HG03520 (cell line): ENCODE measurements around the gene SDC4.
A peak's percentile ranks its signal among the peaks of the same experiment; 100 is the strongest.
"Not testable (repeated sequence)": the region's sequence is repeated elsewhere in the genome, so short reads cannot be mapped to it uniquely, and the experiment has no call there.

ENCODE experiments used
- ATAC-seq: cut with Tn5 transposase; IDR thresholded peaks from one replicate; pipeline ENCODE4 v1.9.1; 2021; ENCODE audit warnings: mild to moderate bottlenecking, moderate library complexity; ENCODE audit not compliant: unreplicated experiment

Gene SDC4

DNA sequence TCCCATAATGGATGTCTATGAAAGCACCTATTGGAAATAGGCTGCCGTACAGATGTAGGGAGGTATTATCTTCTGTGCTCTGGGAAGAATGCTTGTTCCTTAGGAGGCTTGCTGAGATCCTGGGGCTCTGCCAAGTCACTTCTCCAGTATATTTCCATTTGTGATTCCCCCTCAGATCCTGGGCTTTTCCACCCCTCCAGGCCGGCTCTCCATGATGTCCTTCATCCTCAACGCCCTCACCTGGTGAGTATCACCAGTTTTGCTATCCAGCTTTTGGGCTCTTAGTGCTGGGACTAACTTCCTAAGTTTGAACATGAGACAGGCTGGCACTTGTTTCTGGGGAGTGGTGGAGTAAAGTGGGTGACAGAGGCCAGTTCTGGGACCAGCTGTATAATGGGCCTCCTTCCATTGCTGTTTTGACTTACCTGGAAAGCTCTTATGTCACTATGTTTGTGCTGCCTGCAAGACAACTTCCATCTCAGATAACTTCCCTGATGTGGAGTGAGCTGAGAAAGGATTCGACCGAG, 17.3 kb upstream of the SDC4 start:
- ATAC-seq: no peak

DNA sequence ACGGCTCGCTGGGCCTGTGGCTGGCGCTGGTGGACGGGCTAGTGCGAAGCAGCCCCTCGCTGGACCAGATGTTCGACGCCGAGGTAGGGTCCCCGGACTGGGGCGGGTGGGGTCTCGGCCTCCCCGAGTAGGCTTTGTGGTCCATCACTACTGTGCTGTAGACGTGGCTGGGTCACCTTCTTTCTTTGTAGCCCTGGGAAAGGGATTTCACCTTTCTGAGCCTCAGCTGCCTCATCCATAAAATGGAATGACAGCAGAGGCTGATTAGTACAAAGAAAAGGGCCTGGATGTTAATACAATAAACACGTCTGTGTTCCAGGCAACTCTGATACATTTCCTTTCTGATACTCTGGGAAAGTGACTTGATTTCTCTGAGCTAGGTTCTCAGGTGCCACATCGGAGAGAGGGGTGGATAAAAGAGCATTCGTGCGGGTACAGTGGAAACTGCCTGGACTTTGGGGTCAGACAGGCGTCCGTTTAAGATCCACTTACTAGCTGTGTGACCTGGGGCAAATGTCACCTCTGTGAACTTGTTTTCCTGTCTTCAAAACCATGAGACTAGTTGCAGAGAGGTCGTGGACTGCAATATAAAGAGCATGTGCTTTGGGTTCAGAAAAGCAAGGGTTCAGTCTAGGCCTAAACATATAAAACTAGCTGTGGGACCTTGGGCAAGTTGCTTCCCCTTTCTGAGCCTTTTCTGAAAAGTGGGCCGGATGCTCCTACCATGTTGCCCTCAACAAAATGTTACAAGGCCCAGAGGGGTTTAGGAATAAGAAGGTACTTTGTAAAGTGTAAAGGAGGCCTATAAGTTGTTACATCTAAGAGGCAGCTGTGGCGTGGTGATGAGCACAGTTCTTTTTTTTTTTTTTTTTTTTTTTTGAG, 15.6 kb upstream of the SDC4 start:
- peak; percentile 1 for ATAC-seq

DNA sequence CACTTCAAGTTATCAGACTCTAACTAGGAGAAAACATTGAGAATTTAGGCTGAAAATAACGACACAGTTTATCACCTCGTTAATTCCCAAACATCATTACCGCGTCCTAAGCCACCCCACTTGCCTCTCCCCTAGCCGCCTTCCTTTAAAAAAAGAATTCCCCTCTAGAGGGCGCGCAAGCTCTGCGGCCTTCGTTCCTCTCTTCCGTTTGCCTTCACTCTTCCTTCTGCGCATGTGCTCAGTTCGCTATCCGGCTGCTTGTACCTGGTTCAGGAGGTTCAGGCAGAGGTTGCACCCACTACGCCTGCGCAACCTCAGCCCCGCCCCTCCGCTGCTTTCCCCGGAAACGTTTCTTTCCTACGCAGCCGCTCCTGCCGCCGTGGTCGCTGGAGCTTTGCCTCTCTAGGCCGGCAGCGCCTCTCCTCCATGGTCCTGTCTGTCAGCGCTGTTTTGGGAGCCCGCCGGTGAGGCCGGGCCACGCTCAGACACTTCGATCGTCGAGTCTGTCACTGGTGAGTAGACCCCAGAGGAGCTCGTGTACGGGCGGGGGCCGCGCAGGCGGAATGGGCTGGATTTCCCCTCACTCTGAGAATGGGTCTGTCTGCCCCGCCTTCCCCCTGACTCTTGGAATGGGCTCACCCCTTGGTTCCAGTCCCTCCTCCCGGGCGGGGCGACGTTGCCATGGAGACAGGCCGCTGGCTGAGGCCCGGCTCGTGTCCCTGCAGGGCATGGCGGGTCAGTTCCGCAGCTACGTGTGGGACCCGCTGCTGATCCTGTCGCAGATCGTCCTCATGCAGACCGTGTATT, 14.8 kb upstream of the SDC4 start, which contains the start of gene SYS1:
Gene SYS1, plus strand, starts transcription at position 353 of the 807 bp plus-strand sequence. Its CDS starts 376 bp downstream, at position 729.
- peak; percentile 86 for ATAC-seq

DNA sequence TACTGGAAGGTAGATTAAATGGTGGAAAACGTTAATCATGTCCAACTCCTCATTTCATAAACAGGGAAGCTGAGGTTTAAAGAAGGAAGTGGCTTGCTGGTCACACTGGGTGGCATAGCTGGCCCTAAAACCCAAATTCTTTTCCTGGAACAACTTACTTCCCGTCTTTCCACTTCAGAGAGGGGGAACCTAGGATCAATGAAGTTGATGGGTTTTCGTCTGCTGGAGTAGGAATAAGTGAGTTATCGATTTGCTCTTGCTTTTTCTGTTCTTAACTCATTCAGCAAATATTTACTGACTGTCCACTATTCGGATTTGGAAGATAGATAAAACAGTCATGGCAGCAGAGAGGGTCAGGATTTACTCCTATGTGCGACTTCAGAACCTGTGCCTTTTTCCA, 13.6 kb upstream of the SDC4 start:
- no peak for ATAC-seq

DNA sequence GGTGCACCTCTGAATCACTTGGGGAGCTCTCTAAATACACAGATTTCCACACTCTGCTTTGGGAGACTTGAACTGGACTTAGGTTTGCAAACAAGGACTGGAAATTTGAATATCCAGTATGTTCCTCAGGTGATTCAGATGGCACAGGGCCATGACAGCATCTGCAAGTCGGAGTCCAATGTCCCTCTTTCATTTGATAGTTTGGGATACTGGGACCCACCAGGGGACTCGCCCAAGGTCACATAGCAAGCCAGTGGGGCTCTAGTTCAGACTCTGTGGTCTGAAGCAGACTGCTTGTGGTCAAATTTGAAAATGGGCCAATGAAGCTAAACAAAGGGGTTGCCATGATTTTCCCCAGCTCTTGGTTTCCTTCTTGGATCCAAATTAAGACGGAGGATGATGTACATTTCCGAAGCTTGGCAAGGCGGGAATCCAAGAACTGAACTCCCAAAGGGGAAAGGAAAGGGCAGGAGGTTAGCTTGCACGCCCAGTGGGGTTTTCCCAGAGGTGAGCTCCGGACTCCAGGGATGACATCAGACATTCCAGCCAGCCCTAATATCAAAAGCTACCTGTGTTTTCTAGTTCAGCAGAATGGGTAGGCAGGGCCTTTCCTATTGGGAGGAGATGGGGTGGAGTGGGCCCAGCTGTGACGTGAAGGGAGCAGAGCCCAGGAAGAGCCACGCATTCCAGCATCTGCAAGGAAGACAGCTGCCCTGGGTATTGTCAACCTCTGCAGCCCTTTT, 11.4 kb upstream of the SDC4 start:
- ATAC-seq: no peak

DNA sequence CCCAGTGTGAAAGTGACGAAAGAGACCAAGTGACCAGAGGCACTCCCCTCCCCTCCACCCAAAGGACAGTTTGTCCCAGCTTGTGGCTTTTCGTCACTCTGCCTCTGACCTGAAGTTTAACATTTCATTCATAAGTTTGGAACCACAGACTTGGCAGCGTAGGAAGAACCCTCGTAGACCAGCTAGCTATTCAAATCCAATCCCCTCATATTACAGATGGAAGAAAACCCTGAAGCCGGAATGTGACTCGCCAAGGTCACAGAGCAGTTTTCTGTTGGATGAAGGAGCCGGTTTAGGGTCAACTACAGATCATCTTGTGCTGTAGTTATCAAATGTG, 10.8 kb upstream of the SDC4 start:
- no peak for ATAC-seq

DNA sequence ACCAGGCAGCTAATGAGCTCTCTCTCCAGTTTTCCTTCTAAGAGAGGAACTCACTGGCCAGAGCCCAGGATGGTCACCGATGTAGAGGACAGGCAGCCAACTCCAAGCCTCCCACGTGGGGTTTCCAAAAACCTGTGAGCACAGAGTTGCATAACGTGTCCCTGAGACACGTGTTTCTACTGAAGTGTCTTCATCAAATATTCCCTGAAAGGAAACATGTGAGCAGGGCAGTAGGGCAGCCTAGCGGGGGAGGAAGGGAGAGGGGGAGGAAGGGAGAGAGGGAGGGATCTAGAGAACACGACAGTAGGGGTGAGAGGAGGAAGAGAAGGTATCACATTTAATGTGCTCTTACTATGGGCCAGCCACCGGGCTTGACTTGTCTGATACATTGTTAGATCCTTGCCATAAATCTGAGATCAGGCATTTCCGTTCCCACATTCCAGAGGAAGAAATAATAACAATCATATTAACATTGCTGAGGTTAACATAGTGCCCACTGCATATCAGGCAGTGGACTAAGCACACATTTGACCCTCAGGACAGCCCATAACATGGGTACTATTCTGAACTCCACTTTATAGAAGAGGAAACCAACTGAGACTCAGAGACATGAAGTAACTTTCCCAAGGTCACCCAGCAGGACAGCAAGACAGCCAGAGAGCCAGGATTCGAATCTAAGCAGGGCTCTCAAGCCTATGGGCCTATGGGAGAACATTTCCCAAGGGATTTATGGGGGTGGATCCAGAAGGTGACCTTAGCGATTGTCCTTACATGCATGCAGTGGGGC, 10.3 kb upstream of the SDC4 start:
- ATAC-seq: no peak

DNA sequence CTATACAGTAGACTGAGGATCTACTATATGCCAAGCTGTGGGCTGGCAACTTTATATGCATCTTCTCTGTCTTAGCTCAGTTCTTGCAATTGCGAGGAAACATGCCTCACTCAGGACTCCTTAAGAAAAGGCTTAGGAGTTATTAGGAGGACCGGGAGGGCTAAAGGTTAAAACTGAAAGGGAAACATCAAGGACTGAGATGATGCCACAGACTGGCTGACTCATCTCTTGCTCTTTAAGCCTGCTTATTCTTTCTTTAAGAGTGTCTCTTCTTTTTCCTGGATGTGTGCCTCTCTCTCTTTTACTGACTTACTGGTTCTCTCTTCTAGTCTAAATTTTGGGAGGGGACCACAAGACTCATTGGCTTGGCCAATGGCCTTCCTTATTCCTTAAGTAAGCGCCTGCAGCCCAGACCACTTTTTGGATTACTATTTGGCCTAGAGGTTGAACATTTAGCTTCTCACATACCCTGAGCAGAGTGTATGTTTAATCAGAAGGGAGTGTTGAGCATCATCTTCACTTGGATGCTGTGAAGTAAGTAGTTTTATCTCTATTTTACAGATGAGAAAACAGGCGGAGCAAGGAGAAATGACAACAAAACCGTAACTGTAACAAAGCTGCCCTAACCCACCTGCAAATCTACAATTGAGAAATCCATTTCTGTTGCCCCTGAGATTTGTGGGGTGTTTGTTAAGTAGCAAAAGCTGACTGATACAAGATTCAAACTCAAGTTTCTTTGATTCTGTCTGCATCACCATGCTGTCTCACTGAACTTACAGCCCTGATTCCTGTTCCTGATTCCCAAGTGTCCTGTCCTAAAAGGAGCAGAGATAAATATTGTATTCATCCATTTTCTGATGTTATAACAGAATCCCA, 7.2 kb upstream of the SDC4 start:
- no peak for ATAC-seq

DNA sequence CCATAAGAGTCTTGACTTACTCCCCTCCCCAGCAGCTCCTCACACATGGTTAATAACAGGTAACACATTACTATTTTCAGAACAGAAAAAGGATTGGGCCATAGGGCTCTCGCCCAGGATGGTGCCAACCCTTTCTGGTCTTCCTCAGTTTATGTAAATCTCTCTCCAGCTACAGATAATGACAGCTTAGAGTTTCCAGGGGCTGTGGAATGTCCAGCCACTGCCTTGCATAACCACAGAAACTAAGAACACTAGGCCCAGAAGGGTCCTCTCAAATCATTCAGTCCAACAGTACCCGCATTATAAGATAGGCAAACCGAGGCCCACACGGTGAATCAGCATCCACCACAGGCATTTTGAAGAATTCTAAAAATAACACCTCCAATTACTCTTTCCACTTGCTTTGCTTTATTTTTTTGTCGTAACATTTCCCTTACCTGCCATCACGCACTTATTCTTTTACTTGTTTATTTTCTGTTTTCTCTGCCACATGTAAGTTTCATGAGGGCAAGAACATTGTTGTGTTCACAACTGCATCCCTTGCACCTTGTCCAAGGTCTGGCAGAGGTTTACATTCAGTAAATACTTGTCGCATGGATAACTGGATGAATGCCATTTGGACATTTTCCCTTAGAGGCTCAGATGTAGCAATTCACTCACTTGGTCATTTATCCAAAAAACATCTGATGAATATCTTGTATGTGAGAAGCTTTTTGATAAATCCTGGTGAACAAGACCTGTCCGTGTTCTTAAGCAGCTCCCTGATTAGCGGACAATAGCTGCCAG, 6.4 kb upstream of the SDC4 start:
- no peak for ATAC-seq

DNA sequence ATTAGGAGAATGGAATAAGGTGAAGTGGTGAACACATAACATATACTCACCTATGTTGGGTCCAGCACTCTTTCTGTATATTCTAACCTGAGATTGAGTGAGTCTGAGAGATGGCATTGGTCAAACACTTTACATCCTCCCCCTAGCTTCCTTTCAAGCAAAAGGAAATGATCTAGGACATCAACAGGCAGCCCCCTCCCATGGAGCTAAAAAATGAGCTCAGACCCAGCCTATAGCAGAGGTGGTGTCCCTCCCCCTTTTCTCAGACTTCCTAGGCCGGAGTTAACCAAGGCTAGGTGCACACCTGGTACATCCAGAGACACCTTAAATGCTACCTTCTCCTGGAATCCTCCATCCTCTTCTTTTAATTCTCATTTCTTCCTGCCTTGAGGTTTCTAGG, 5.5 kb upstream of the SDC4 start:
- no peak for ATAC-seq

DNA sequence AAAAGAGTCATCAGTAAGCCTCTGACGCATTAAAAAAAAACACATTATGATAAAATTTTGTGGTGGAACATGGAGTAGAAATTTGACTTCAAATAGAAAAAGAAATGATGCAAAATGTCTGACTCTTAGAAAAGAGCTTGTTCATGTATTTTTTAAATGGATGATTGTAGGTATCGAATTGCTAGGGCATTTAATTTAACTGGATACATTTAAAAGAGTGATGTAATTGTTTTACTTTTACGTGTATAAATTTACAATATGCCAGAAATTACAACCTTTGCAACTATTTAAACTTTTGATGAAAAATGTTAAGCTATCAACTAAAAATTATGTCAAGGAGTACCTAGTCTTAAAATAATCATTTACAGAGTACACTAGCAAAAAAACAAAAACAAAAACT, 4.5 kb upstream of the SDC4 start:
- ATAC-seq: no peak

DNA sequence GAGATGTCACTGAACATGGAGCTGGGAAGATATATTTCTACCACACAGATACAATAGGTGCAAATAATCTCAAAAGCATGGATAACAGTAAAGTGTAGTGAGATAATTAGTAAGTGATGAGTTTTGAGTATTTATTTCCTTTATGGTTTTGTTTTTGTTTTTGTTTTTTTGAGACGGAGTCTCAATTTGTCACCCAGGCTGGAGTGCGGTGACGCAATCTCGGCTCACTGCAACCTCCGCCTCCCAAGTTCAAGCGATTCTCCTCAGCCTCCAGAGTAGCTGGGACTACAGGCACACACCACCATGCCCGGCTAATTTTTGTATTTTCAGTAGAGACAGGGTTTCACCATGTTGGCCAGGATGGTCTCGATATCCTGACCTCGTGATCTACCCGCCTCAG, 2.6 kb upstream of the SDC4 start:
- not testable (repeated sequence) for ATAC-seq

DNA sequence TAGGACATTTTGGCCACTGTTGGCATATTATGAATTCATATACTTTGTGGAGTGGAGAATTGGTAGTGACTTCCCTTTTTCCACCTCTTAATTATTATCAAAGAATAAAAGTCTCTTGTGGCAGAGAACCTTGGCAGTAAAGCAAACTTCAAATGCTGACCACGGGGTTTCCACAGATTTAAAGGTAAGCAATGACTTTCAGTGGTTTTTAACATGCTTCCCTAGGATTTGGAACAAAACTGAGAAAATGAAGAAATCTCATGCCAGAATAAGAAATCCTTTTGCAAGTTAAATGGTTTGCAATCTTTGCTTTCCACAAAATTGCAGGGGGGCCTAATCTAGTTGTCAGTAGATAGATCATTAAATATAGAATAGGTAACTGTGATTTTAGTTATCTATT, 2.0 kb upstream of the SDC4 start:
- no peak for ATAC-seq

DNA sequence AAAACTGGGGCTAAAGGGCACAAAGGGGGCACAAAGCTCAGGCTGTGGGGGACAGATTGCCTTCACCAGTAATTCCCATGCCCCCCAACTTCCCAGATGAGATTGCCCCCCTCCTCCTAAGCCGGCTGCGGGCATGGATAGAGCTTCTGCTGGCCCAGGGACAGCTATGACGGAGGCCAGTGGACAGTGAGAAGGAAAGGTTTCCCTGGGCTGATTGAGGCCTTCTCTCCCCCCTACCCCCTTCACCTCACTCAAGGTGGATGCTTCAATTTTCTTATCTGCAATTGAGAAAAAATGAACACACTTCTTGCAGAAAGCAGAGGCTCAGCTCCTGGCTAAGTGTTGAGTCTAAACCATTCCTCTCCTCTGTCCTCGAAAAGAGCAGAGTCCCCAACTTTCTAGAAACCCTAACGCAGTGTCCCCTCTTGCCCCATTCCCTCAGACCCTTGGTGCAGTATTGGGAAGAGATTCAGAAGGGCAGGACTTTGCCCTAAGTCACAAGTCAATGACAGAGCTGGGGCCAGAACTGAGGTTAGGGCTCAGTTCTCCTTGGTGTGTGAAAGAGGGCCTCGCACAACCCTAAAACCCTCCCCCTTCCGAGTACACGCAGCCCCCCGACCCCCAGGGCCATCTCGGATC, 808 bp downstream of the SDC4 start:
- no peak for ATAC-seq

DNA sequence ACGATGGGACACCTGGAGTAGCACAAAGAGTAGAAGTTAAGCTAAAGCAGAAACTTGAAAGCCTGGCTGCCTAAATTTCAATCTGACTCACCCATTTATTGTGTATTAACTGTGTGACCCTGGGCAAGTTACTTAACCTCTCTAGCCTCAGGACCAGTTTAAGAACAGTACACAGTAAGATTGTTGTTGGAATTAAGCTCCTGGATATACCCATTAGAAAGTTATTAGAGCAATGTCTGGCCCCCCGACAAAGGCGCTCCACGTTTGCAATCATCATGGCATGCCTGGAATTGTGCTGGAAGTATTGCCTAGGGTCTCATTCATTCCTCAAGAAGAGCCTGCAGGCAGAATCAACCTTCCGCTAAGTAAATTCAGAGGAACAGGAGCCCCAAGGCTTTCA, 1.4 kb downstream of the SDC4 start:
- ATAC-seq: no peak

DNA sequence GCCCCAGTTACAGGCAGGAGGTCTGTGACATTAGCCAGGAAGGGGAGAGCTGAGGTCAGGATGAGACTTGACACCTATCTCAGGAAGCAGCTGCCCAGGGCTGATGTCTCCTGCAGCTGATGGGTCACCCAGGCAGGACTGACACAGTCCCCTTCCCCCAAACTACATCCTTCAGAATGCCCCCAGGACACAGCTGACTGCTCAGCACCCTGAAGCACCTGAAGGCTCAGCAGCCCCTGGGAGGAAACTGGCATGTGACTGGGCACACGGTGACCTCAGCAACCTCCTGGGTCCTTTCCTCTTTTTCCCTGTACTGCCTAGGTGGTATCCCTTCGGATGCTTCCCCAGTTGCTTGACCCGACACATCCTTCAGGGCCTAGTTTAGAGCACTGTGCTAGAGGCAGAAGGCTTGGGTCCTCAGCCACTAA, 1.9 kb downstream of the SDC4 start:
- no peak for ATAC-seq

DNA sequence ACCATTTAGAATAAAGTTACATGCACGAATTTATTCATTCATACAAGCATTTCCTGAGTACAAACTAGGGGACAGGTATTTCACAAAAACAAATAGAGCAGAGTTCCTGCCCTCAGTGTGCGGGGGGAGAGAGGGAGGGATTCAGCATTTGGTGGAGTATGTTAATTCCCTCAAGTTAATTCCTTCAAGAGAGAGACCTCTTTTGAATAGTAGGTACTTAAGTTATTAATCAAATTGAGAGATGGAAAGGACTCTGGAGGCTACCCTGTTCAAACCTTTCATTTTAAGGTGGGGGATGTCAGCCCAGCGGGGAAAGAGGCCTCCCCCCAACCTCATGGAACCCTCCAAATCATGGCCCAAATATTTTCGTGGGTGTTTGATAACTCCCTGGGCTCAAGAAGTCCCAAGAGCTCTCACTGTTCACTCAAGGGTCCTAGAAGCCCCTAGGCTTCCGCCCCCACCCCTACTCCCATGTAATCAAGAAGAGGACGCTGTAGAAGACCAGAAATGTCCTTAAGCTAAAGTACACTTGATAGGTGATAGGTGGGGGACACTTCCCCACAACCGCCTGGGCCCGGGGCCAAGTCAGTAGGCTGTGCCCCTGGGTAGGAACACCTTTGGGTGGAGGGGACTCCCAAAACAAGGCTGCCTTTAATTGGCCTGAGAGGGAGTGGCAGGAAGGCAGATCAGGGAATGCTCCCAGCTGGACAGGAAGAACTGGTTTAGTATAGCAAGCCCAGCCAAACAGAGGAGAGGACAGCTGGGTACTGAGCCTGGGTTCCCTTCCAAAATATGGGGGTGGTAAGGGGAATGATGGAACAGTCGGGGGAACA, 2.9 kb downstream of the SDC4 start:
- no peak for ATAC-seq
